Osteocyte (in vitro differentiated cells): ENCODE results near the gene TSC22D1. TPM values are rescaled to one million over a fixed set of nuclear protein-coding genes. Genes with fewer than 3 reads are reported as not detected.

Source experiments
- DNase-seq: peaks from one replicate; pipeline ENCODE4 v3.0.0; 2021; ENCODE audit warnings: mixed read lengths; ENCODE audit not compliant: unreplicated experiment; ENCODE audit errors: extremely low spot score
- H3K27ac Mint-ChIP-seq: one replicate; pipeline ENCODE4 v1.8.0; 2021; ENCODE audit warnings: mild to moderate bottlenecking, mixed read lengths; ENCODE audit not compliant: unreplicated experiment
- H3K27me3 Mint-ChIP-seq: one replicate; pipeline ENCODE4 v1.8.0; 2021; ENCODE audit warnings: mixed read lengths; ENCODE audit not compliant: unreplicated experiment
- H3K36me3 Mint-ChIP-seq: one replicate; pipeline ENCODE4 v1.8.0; 2021; ENCODE audit warnings: mixed read lengths; ENCODE audit not compliant: unreplicated experiment
- H3K4me1 Mint-ChIP-seq: one replicate; pipeline ENCODE4 v1.8.0; 2021; ENCODE audit warnings: mixed read lengths; ENCODE audit not compliant: unreplicated experiment
- H3K4me3 Mint-ChIP-seq: one replicate; pipeline ENCODE4 v1.8.0; 2021; ENCODE audit warnings: mild to moderate bottlenecking, moderate library complexity, mixed read lengths; ENCODE audit not compliant: unreplicated experiment
- H3K9me3 Mint-ChIP-seq: one replicate; pipeline ENCODE4 v1.8.0; 2021; ENCODE audit warnings: mixed read lengths; ENCODE audit not compliant: unreplicated experiment
- CTCF ChIP-seq: fragments of 200-600 bp; sonication (generic); IDR thresholded peaks from 2 replicates; pipeline ENCODE4 v1.5.0; 2021; ENCODE audit warnings: antibody characterized with exemption, mild to moderate bottlenecking, moderate library complexity
- total RNA-seq: library from RNA; stranded (reverse); gene quantifications from 2 replicates; pipeline ENCODE4 v1.2.1, GENCODE V29; 2021

TSC22D1 gene
- total RNA-seq, 1 donor from 2014 or later = 118 TPM

DNA sequence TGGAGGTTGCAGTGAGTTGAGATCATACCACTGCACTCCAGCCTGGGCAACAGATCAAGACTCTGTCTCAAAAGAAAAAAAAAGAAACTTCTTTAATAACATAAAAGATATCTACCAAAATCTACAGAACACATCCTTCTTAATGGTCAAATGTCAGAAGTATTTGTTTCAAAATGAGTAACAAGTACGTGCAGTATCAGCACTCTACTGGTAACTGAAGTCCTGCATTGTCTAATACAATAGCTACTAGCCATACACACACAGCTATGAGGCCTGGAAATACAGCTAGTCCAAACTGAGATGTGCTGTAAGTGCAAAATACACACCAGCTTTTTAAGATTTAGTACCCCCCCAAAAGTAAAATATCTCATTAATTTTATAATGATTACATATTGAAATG lies 88.1 kb downstream of the TSC22D1 start:
- Mint-ChIP-seq H3K4me3 (no peak overlapping the region), H3K27me3 (no peaks in the 10 kb centered on the region), H3K4me1 (peaks cover 13% of the 10 kb centered on the region), H3K27ac (no peak overlapping the region), H3K9me3 (no peaks in the 10 kb centered on the region), H3K36me3 (peaks cover 5% of the 10 kb centered on the region)
- no peak for DNase-seq
- no peak for TF ChIP-seq CTCF

- Mint-ChIP-seq H3K27ac (peak overlapping the region; percentile 31), H3K27me3 (no peaks in the 10 kb centered on the region)
- DNase-seq = no peak
Observed at GRCh38 chr13:44484562-44485138, 91.5 kb downstream of the TSC22D1 start.

DNA sequence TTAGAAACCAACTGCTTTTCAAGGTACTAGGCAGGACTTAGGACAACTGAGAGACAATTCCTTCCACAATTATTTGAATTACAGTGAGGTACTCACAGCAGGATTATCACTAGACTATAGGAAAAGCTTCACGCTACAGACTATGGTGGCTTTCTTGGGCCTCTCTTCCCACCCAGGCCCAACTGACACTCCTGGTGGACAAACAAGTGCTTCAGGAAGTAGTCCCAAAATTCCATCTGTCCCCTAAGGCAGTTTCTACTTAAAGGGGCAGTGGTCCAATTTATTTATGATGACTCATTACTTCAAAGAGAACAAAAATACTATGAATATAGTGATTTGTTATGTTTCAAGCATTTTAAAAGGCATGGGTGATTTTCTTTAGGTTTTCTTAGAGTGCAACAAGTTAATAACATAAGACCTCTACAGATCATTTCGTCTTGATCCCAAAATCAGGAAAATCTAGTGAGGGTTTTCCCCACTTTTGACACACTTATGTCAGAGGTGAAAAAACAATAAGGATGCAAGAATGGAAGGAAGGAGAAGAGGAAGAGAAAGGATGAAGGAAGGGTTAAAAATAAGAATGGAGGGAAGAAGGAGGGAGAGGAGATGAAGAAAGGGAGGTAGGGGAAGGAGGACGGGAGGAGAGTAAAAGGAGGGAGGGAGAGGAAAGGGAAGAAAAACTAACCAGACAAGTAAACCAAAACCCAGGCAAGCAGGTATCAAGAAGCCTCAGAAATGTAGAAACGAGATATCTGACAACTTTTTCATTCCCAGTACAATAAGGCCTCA lies 101.8 kb downstream of the TSC22D1 start:
- H3K27me3 Mint-ChIP-seq = no peaks in the 10 kb centered on the region
- H3K36me3 Mint-ChIP-seq = no peaks in the 10 kb centered on the region
- peak overlapping the region; percentile 22 for H3K4me3 Mint-ChIP-seq
- H3K27ac Mint-ChIP-seq = peak overlapping the region; percentile 68
- H3K4me1 Mint-ChIP-seq = peaks cover 28% of the 10 kb centered on the region
- DNase-seq = no peak
- peak; percentile 7 for TF ChIP-seq CTCF
- no peaks in the 10 kb centered on the region for H3K9me3 Mint-ChIP-seq

More at GRCh38 chr13:44484562-44485138, 91.5 kb downstream of the TSC22D1 start:
- no peaks in the 10 kb centered on the region for H3K9me3 Mint-ChIP-seq
- no peak for TF ChIP-seq CTCF
- no peaks in the 10 kb centered on the region for H3K36me3 Mint-ChIP-seq
- H3K4me1 Mint-ChIP-seq = peaks cover 11% of the 10 kb centered on the region
- H3K4me3 Mint-ChIP-seq = no peak overlapping the region

DNA sequence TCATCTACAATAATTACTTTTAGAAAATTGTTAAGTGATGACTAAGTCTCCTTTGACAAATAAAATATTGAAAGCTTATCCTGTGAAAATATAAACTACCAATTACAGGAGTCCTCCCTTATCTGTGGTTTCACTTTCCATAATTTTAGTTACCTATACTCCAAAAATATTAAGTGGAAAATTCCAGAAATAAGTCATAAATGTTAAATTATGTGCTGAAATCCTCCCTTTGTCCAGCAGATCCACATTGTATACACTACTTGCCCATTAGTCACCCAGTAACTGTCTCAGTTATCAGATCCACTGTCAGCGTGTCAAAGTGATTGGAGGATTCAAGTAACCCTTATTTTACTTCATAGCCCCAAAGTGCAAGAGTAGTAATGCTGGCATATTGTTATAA lies 104.4 kb downstream of the TSC22D1 start:
- no peak for TF ChIP-seq CTCF

More for the DNA sequence above, 104.4 kb downstream of the TSC22D1 start:
- no peak overlapping the region for H3K4me3 Mint-ChIP-seq
- H3K9me3 Mint-ChIP-seq = no peaks in the 10 kb centered on the region
- no peaks in the 10 kb centered on the region for H3K27me3 Mint-ChIP-seq
- H3K4me1 Mint-ChIP-seq = peaks cover 37% of the 10 kb centered on the region
- H3K27ac Mint-ChIP-seq = peak overlapping the region; percentile 50
- DNase-seq = no peak
- H3K36me3 Mint-ChIP-seq = peaks cover 3% of the 10 kb centered on the region
